LNCAP (cell line): ENCODE results near the gene STK32B.

ENCODE experiments used
- TF ChIP-seq, protein P1 (sequence below): fragments of 450-650 bp; IDR thresholded peaks from 2 replicates; pipeline ENCODE4 v1.5.1; 2017; ENCODE audit warnings: mild to moderate bottlenecking

The STK32B gene

DNA sequence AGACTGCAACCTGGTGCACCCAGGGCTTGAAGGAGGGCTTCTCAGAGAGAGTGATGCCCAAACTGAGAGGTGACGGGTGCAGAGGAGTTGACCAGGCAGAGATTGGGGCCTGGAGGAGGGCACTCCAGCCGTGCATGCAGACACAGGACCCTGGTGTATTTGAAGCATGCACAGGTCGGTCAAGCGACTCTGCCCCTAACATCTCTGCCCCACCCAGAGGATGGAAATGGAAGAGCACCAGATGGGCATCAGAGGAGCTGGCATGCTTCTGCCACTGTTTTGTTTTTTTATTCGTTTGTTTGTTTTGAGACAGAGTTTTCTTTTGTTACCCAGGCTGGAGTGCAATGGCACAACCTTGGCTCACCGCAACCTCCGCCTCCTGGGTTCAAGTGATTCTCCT, 336.2 kb downstream of the STK32B start:
- TF ChIP-seq, protein P1, sequence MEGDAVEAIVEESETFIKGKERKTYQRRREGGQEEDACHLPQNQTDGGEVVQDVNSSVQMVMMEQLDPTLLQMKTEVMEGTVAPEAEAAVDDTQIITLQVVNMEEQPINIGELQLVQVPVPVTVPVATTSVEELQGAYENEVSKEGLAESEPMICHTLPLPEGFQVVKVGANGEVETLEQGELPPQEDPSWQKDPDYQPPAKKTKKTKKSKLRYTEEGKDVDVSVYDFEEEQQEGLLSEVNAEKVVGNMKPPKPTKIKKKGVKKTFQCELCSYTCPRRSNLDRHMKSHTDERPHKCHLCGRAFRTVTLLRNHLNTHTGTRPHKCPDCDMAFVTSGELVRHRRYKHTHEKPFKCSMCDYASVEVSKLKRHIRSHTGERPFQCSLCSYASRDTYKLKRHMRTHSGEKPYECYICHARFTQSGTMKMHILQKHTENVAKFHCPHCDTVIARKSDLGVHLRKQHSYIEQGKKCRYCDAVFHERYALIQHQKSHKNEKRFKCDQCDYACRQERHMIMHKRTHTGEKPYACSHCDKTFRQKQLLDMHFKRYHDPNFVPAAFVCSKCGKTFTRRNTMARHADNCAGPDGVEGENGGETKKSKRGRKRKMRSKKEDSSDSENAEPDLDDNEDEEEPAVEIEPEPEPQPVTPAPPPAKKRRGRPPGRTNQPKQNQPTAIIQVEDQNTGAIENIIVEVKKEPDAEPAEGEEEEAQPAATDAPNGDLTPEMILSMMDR: no peak; the same call in 1 of the 2 replicates

DNA sequence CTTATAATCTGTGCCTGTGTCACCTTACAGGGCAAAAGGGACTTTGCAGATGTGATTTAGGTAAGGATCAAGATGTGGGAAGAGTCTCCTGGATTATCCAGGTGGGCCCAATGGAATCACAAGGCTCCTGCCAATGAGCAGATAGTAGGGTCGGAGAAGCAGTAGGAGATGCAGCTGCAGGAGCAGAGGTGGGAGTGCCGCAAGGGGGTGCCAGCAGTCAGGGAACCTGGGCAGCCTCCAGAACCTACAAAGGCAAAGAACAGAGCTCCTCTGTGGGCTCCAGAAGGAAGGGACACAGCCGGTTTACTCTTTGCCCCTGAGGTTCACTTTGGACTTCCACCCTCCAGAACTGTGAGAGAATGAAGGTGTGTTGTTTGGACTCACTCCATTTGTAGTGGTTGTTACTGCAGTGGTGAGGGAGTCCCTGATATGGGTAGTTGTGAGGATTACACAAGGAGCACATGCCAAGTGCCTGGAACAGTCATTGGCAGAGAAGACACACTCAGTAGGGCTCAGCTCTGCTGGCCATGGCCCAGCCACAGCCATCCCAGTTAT, 338.6 kb downstream of the STK32B start:
- TF ChIP-seq, protein P1: no peak

DNA sequence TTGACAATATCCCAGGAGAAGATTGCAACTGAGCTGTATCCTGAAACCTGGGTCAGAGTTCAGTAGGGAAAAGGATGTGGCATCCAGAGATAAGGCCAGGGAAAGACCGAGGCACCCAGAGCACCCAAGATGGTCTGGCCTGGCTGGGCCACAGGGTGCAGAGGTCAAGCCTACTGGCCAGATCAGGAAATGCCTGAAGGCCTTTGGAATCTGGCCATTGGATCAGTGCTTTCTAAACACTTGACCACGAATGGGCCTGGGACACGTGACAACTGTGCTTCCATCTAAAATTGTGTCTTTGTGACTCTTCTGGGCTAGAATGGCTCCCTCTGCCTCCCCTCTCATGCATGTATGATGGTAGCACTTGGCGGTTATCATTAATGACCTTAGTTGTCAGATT, 340.2 kb downstream of the STK32B start:
- TF ChIP-seq, protein P1: no peak

DNA sequence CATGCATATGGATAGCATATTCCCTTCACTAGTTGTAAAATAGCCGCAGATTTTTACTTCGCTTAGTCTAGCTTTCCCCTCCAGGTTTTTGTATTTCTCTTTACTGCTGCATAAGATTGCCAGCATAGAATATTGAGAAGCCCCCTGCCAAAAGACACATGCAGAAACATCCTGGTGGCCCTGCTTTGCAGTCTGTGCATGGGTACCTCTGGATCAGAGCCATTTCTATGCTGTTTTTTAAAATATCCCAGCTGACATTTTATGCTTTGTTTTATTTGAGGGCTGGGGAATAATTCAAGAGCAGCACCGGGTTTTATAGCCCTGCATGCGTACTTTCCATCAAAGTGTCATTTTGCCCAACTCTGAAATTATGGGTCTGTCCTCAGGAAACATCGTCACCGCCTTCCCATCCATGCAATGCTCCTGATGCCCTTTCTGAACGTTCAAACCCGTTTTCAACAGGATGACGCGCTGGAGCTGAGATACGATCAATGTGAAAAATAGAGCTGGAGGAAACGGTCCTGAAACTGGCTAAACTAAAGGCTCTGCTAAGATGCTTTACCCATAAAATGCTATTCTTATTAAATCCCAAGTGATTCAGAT, 342.7 kb downstream of the STK32B start:
- TF ChIP-seq, protein P1: no peak

DNA sequence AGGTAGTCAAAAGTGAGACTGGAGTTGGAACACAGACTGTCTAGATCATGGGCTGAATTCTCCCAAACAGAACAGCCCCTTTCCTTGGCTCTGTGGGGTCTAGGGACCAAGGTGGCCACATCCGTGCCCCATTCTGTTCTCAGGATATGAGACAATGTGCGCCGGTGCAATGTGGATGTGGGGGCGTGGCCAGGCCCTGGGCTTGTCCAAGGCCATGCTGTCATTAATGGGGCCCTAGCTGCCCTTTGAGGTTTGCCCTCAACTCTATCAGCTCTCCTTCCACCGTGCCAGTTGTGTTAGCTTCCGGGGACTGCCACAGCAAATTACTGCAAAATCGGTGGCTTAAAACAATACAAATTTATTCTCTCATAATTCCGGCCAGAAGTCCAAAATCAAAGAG, 344.5 kb downstream of the STK32B start:
- TF ChIP-seq, protein P1: no peak

DNA sequence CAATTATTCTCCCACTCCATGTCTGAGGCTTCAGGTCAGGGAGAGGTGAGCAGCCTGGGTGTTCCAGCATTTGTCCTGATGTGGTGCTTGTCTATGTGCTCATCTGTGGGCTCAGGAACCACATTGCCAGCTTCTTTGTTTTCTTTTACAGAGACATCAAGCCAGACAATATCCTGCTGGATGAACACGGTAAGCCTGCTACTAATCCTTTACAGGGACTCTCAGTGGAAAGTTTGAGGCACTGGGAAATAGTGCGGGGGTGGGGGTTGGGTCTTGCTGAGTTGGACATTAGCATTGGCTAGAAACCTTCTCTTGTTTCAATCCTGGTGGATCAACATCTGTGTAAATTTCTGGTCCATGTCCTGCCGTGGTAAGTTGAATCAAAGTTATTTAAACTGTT, 346.8 kb downstream of the STK32B start:
- TF ChIP-seq, protein P1: no peak

DNA sequence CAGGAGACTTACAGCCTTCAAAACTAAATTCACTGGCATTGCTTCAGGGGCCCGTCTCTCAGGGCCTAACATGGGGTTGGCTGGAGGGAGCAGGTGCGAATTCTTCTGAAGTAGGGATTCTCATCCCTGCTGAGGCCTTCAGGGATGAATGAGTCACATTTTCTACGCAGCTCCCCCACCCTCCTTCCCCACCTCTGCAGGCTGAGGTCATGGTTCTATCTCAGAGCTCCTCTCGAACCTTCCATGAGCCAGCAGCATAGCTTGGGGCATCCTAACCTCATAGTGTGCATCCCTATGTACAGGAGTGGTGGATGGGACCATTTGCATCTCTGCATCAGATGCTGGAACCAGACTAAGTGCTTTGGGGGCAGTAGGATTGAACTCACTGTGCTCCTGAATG, 347.8 kb downstream of the STK32B start:
- TF ChIP-seq, protein P1: no peak
